ENCODE data around the gene KIF7.

DNA sequence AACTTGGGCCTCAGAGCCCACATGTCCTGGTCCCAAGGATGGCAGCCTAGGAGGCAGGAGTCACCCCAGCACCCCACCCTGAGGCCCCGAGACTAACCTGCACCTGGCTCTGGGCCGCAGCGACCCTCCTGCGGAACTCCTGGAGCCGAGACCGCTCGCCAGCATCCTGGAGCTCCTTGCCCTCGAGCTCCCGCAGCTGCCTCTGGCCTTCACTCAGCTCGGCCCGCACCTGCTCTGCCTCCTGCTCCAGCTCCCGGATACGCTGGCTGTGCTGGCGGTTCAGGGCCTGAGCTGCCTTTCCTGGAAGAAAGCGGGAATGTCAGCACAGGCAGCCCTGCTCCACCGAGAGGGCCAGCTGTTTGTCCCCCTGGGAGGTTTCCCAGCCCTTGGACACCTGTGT, 13.2 kb downstream of the KIF7 start:
- TF ChIP-seq, protein P1, sequence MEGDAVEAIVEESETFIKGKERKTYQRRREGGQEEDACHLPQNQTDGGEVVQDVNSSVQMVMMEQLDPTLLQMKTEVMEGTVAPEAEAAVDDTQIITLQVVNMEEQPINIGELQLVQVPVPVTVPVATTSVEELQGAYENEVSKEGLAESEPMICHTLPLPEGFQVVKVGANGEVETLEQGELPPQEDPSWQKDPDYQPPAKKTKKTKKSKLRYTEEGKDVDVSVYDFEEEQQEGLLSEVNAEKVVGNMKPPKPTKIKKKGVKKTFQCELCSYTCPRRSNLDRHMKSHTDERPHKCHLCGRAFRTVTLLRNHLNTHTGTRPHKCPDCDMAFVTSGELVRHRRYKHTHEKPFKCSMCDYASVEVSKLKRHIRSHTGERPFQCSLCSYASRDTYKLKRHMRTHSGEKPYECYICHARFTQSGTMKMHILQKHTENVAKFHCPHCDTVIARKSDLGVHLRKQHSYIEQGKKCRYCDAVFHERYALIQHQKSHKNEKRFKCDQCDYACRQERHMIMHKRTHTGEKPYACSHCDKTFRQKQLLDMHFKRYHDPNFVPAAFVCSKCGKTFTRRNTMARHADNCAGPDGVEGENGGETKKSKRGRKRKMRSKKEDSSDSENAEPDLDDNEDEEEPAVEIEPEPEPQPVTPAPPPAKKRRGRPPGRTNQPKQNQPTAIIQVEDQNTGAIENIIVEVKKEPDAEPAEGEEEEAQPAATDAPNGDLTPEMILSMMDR (IDR thresholded peaks at IDR 0.05; ENCODE audit: low read length): no peak
- no peak for TF ChIP-seq EZH2 (IDR thresholded peaks at IDR 0.05; ENCODE audit: borderline replicate concordance, low read length)

Measured in OCI-LY1 (cell line).